ENCODE results near the gene EFNA1.

DNA sequence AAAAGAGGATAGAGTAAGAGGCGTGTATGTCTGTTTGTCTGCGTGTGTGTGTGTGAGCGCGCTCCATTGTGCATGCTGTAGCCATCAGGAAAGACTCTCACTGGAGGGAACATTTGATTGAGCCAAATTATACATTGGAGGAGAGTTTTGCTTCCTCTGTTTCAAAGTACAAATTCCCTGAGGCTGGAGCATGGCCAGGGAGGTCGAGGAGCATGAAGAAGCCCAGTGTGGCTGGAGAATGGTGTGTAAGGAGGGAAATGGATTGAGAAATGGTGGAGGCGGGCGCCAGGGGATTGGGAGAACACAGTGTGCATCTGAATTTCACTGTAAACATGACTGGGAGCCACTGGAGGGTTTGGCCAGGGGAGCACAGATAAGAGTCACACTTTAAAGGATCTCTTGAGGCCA lies 22.1 kb upstream of the EFNA1 start:
- TF ChIP-seq, protein P1, sequence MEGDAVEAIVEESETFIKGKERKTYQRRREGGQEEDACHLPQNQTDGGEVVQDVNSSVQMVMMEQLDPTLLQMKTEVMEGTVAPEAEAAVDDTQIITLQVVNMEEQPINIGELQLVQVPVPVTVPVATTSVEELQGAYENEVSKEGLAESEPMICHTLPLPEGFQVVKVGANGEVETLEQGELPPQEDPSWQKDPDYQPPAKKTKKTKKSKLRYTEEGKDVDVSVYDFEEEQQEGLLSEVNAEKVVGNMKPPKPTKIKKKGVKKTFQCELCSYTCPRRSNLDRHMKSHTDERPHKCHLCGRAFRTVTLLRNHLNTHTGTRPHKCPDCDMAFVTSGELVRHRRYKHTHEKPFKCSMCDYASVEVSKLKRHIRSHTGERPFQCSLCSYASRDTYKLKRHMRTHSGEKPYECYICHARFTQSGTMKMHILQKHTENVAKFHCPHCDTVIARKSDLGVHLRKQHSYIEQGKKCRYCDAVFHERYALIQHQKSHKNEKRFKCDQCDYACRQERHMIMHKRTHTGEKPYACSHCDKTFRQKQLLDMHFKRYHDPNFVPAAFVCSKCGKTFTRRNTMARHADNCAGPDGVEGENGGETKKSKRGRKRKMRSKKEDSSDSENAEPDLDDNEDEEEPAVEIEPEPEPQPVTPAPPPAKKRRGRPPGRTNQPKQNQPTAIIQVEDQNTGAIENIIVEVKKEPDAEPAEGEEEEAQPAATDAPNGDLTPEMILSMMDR (conservative IDR thresholded peaks at IDR 0.05; ENCODE audit: low read length) = no peak
- no peak for TF ChIP-seq EZH2phosphoT487 (IDR thresholded peaks at IDR 0.05; ENCODE audit: borderline replicate concordance, low read depth, low read length)

Measured in OCI-LY7 (cell line).